ENCODE data around the gene ARHGAP26. TPM values are rescaled to one million over a fixed set of nuclear protein-coding genes. Genes with fewer than 3 reads are reported as not detected.

Gene ARHGAP26
- total RNA-seq, 4 donors from 2014 or later, result 28.2 to 52.3 (median 37.9) TPM

DNA sequence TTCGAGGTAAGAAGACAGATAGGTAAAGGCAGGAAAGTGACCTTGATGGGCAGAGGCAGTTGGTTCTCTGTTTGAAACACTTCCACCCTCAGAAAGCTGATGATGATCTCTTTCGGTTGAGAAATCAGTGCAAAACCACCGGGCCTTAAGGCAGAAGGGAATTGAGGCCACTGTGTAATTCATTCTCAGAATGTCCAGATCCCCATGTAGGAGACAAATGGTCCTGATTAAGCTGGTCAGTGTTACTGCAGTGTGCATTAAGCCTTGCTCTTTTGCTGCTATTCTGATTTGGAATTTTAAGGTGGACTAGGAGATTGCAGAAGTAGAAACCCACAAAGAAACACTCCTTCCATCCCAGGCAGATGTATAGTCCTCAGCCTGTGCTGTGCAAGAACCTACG is 255.2 kb downstream of the ARHGAP26 start:
- Histone ChIP-seq H3K27me3 (no peaks in the 10 kb centered on the region), H3K27ac (no peak overlapping the region), H3K4me1 (peaks cover 0 to 12% of the 10 kb centered on the region in 2 donors), H3K36me3 (no peaks in the 10 kb centered on the region), H3K4me3 (replicated peaks in 1 of 3) (no peak overlapping the region), H3K9me3 (no peaks in the 10 kb centered on the region)
- 81 to 90% methylated on average over 4 of the region's 4 CpGs for WGBS, 2 donors
- intact Hi-C loops (cut with DNase I), result no loop called here
- DNase-seq, result no peak
- TF ChIP-seq, protein P1, sequence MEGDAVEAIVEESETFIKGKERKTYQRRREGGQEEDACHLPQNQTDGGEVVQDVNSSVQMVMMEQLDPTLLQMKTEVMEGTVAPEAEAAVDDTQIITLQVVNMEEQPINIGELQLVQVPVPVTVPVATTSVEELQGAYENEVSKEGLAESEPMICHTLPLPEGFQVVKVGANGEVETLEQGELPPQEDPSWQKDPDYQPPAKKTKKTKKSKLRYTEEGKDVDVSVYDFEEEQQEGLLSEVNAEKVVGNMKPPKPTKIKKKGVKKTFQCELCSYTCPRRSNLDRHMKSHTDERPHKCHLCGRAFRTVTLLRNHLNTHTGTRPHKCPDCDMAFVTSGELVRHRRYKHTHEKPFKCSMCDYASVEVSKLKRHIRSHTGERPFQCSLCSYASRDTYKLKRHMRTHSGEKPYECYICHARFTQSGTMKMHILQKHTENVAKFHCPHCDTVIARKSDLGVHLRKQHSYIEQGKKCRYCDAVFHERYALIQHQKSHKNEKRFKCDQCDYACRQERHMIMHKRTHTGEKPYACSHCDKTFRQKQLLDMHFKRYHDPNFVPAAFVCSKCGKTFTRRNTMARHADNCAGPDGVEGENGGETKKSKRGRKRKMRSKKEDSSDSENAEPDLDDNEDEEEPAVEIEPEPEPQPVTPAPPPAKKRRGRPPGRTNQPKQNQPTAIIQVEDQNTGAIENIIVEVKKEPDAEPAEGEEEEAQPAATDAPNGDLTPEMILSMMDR (IDR thresholded peaks at IDR 0.05), result no peak
- no peak for TF ChIP-seq POLR2A (IDR thresholded peaks at IDR 0.05)

DNA sequence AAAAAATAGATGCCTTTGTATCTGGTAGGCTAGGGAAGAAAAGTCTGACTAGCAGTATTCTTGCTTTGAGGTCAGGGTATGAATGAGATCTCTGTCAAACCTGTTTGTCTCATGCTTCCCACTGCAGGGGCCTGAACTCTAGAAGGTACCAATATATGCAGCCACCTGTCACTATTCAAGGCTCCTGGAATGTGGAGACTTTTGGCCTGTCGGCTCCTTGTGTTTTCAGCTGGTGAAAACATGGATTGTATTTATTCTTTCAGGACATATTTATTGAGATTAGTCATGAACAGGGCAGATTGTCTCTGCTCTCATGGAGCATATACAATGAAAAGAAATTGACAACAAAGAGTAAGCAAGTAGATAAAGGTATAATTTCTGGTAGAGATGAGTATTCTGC is 255.8 kb downstream of the ARHGAP26 start:
- WGBS, 2 donors, result 88 to 97% methylated on average over 1 of the region's 1 CpG
- intact Hi-C loops (cut with DNase I), result no loop called here

DNA sequence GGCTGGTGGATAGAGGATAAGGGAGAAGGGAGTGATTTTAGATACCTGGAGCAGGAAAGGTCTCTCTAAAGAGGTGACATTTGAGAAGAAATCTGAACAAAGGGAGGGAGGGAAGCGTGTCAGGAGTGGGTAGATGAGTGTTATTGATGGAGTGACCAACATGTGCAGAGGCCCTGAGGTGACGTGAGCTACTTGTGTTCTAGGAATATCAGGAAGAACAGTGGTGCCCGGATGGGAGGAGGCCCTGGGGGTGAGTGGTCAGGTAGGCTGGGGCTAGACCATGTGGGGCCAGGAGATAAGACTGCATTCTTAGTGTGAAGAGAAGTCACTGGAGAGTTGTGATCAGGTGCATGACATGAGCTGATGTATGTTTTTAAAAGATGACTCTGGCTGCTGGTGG is 256.2 kb downstream of the ARHGAP26 start:
- peaks cover 0 to 12% of the 10 kb centered on the region in 2 donors for H3K4me1 ChIP-seq
- 92 to 97% methylated on average over 3 of the region's 3 CpGs for WGBS, 2 donors
- intact Hi-C loops (cut with DNase I), result no loop called here
- TF ChIP-seq, protein P1 (IDR thresholded peaks at IDR 0.05), result no peak
- no peak for TF ChIP-seq POLR2A (IDR thresholded peaks at IDR 0.05)
- H3K4me3 ChIP-seq (replicated peaks in 1 of 3), result no peak overlapping the region
- no peaks in the 10 kb centered on the region for H3K36me3 ChIP-seq
- no peak for DNase-seq
- no peak overlapping the region for H3K27ac ChIP-seq
- no peaks in the 10 kb centered on the region for H3K27me3 ChIP-seq
- H3K9me3 ChIP-seq, result no peaks in the 10 kb centered on the region

More for the DNA sequence above, 255.8 kb downstream of the ARHGAP26 start:
- no peaks in the 10 kb centered on the region for H3K36me3 ChIP-seq
- no peak for DNase-seq
- peaks cover 0 to 12% of the 10 kb centered on the region in 2 donors for H3K4me1 ChIP-seq
- no peaks in the 10 kb centered on the region for H3K27me3 ChIP-seq
- H3K27ac ChIP-seq, result no peak overlapping the region
- H3K9me3 ChIP-seq, result no peaks in the 10 kb centered on the region
- TF ChIP-seq, protein P1 (IDR thresholded peaks at IDR 0.05), result no peak
- no peak for TF ChIP-seq POLR2A (IDR thresholded peaks at IDR 0.05)
- H3K4me3 ChIP-seq (replicated peaks in 1 of 3), result no peak overlapping the region

DNA sequence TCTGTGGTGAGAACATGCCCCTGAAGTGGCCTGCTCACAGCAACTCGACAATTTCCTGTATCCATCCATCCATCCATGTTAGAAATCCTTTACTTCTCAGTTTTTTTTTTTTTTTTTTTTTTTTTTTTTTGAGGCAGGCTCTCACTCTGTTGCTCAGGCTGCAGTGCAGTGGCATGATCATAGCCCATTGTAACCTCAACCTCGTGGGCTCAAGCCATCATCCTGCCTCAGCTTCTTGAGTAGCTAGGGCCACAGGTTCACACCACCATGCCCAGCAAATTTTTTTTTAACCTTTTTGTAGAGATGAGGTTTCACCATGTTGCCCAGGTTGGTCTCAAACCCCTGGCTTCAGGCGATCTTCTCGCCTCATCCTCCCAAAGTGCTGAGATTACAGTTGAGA is 259.1 kb downstream of the ARHGAP26 start:
- intact Hi-C loops (cut with DNase I), result no loop called here
- no peak overlapping the region for H3K4me3 ChIP-seq (replicated peaks in 1 of 3)
- WGBS, 2 donors, result 92 to 97% methylated on average over 4 of the region's 4 CpGs

DNA sequence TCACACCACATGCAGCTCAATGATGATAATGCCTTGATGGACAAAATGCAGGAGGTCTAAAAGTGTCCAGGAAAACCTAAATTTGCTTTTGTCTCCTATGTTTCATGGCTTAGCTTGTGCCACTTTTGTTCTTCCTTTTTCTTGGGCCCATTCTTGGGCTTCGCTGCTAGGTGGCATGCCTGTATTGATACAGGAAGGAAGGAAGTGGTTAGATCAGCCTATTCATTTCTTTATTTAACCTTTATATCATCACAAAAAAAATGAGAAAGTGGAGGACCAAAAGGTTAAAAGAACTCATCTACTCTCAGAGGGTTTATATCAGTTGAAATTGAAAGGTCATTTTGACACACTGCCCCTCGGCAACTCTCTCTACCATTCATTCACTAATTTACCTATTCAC is 260.2 kb downstream of the ARHGAP26 start:
- Histone ChIP-seq H3K4me1 (no peaks in the 10 kb centered on the region), H3K4me3 (replicated peaks in 1 of 3) (no peak overlapping the region), H3K27me3 (no peaks in the 10 kb centered on the region), H3K27ac (no peak overlapping the region), H3K36me3 (no peaks in the 10 kb centered on the region), H3K9me3 (no peaks in the 10 kb centered on the region)
- intact Hi-C loops (cut with DNase I), result no loop called here
- DNase-seq, result no peak
- TF ChIP-seq, protein P1 (IDR thresholded peaks at IDR 0.05), result no peak
- TF ChIP-seq POLR2A (IDR thresholded peaks at IDR 0.05), result no peak
- WGBS, 2 donors, result 83 to 86% methylated on average over 2 of the region's 2 CpGs

More for the DNA sequence above, 259.1 kb downstream of the ARHGAP26 start:
- no peak for TF ChIP-seq POLR2A (IDR thresholded peaks at IDR 0.05)
- DNase-seq, result no peak
- Histone ChIP-seq H3K27ac (no peak overlapping the region), H3K27me3 (no peaks in the 10 kb centered on the region), H3K4me1 (no peaks in the 10 kb centered on the region), H3K36me3 (no peaks in the 10 kb centered on the region), H3K9me3 (no peaks in the 10 kb centered on the region)
